Right renal cortex interstitium (tissue), 3 donors: ENCODE measurements around the gene HSD3B2. TPM values are rescaled to one million over a fixed set of nuclear protein-coding genes. Genes with fewer than 3 reads are reported as not detected.
"Not testable (repeated sequence)": the region's sequence is repeated elsewhere in the genome, so short reads cannot be mapped to it uniquely, and the experiment has no call there.

ENCODE experiments used
- DNase-seq, 3 donors: peaks; one replicate each; pipeline ENCODE4 v3.0.0-alpha.2; 2013; ENCODE audit warnings: low read depth in 3 of 3, low spot score in 2 of 3
- polyA plus RNA-seq, 3 donors: library from polyadenylated mRNA; unstranded; fragments of 120-200 nt; gene quantifications; one replicate each; pipeline ENCODE4 v1.2.1, GENCODE V29; 2013; ENCODE audit not compliant: insufficient read length in 3 of 3

The HSD3B2 gene
- polyA plus RNA-seq: 1 to 10 TPM; 1.2 to 1.3 (median 1.2) TPM

- DNase-seq: no peak
These were observed at the start of gene HSD3B2 for GRCh38 chr1:119414950-119415349. Gene HSD3B2, plus strand, starts transcription at chr1:119415150. Its CDS starts 270 bp downstream, at chr1:119415420.

DNA sequence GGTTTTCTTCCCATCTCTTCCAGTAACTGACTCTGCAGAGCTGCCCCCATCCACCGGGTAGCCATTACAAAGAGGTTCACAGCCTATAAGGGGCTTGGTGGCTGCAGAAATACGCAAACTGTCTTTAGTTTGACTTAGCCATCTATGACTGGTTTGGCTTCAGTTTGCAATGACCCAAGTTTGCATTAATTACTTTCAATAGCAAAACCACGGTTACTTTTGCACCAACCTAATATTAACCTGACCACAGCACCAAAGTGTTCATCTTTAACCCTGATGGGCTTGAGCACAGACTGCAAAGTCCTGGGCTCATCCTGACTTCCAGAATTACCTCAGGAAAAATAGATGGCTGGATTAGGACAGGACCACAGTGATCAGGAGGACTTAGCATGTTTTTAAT lies 48.5 kb upstream of the HSD3B2 start:
- DNase-seq: no peak

DNA sequence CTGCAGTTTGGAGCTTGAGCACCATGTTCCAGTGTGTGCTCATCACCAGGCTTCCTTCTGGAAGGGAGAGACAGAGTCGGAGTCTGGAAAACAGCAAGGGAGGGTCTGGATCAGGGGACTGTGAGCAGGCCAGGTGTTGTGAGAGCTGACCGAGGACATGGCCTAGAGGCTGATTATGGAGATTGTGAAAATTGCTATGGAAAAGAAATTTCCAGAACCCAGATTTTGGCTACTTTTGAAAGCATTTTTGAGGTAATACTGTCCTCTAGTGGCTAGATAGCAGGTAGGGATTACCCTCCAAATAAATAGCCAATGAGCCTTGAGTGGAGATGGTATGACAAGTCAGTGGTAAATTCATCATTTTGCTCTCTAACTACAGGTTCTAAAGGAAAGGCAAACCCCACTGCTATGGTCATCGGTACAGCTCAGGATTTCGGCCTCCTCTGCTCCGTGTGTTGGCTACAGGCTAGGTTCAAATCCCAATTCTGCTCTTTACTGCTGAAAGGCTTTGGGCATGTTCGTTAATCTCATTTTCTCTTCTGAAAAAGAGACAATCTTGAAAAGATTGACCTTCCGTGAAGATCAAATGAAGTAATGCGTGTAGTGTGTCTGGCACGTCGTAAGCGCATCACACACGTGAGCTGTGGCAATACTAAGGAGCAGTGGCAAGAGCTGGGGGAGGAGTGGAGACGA lies 47.4 kb upstream of the HSD3B2 start:
- peak in 2 of 3 donors; percentile 12 to 34 for DNase-seq

GRCh38 chr1:119368554-119368953 lies 46.4 kb upstream of the HSD3B2 start, which contains the start of gene HAO2:
Gene HAO2, plus strand, starts transcription at chr1:119368785. Its CDS starts 12,301 bp downstream, at chr1:119381086.
- no peak for DNase-seq

DNA sequence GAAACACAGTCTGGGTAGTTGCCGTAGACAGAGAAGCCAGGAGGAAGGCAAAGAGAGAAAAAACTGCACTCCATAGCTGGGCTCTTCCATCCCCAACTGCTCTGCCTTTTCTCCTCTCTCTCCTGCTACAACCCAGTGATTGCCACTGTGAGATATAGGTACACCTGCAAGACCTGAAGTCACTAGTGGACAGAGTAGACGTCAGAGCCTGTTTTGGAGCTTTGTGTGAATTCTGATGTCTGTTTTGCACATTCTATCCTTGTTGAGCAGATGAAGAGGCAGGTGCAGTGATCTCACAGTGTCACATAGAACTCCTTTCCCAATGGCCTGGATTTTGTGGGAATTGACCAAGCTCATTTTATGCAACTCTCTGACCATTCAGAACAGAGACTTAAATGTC lies 44.2 kb upstream of the HSD3B2 start:
- no peak for DNase-seq

GRCh38 chr1:119371815-119372214 lies 43.1 kb upstream of the HSD3B2 start:
- no peak for DNase-seq

DNA sequence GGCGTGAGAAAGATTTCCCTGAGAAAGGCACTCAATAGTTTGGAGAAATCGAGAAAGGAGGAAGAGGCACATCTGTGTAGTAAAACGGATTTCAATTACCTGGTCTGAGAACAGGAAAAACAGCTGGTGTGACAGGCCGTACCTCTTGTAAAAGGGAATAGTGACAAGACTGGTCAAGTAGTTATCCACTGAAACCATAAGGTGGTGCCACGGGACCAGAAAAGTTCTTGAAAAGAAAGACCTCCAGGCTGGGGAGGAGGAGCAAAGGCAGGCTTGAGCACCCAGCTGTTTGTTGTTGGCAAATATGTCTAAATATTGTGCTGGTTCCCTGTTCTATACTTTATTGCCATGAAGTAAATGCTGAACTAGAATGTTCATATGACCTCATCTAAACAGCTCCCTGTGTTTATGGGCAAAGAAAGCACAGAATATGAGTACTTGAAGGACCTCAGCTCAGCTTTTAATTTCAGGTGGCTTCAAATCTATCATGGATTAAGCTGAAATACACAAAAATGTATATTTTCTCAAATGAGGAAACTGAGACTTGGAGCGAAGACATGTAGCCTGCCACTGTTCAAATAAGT lies 42.4 kb upstream of the HSD3B2 start:
- peak; percentile 42 to 61 (median 43) for DNase-seq

DNA sequence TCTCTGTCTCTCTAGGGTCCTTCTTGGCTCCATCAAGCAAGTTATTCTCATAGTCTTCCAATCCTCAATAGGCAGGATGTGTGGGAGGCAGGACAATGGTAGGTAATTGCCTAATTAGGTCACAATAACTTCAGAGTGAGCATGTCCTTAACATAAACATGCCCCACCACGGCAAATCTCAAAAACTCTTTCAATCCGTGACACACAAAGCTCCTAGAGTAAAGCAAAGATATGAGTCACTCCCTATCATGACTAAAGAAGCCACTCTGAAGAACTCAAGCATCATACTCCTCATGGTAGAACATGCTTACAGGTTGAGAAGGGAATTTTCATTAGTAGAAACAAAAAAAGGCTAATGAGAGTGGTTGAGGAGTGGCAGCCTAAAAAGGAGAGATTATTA lies 41.5 kb upstream of the HSD3B2 start:
- DNase-seq: no peak

DNA sequence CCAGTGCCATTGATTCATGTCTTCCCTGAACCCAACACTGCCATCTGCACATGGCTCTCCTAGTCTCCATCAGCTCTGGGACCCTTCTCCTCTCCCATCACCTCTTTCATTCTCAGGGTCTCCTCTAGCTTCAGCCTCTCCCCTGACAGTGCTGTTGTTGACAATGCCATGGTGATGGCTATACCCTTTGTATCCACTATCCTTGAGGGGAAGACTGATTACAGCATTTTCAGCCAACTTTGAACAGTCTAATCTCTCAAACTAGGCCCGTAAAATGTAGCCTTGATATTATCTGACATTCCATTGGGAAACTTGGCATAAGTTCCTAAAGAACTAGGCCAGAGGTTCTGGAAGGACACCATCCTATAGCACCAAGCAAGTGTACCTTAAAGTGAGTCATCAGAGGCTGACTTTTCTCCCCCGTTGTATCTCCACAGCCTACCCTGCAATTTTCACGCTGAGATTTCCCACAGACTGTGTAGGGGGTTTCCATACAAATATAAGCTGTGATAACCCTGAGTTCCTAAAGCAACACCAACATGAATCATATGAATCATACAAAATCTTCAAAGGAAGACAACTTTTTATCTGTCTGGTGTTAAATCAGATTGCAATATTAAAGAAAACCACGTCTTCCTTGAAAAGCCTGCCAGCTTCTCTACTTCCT lies 40.6 kb upstream of the HSD3B2 start:
- DNase-seq: no peak

DNA sequence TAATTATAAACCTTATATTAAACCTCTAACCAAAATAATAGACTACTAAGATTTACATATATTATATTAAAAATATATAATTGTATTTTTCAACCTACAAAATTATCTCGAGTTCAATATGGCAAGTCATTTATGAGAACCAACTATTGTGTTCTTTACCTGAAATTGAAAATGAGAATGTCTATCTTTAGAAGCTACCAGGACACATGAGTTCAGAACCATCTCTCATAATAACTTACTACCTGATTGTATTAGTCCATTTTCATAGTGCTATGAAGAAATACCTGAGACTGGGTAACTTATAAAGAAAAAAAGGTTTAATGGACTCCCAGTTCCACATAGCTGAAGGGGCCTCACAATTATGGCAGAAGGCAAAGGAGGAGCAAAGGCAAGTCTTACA lies 39.6 kb upstream of the HSD3B2 start:
- DNase-seq: no peak

DNA sequence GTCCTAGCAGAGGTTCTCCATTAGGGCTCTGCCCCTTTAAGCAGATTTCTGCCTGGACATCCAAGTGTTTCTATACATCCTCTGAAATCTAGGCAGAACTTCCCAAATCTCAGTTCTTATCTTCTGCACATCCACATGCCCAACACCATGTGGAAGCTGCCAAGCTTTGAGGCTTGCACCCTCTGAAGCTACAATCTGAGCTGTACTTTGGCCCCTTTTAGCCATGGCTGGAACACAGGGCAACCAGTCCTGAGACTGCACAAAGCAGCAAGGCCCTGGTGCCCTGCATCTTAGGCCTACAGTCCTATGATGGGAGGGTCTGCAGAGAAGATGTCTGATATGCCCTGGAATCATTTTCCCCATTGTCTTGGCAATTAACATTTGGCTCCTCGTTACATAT lies 38.4 kb upstream of the HSD3B2 start:
- DNase-seq: no peak

GRCh38 chr1:119377594-119377993 lies 37.4 kb upstream of the HSD3B2 start:
- DNase-seq: not testable (repeated sequence)

DNA sequence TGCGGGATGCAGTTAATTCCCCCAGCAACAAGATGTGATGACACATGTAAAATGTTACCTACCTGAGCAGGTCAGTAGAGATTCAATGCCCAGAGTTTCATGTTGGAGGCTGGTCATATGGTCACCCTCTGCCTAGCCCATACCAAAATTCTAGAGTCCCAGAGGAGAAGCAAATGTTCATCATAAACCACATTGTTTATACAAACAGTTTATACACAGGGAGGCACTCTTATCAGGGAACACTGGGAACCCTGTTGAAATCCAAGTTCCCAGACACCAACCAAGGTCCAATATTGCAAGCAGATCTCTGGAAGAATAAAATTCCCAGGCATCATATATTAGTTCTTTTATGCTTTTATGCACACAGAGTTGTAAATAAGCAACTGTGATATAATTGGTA lies 35.8 kb upstream of the HSD3B2 start:
- DNase-seq: no peak

GRCh38 chr1:119380304-119380703 lies 34.6 kb upstream of the HSD3B2 start:
- no peak for DNase-seq

- no peak for DNase-seq
These were observed 33.8 kb upstream of the HSD3B2 start for GRCh38 chr1:119380983-119381662.

DNA sequence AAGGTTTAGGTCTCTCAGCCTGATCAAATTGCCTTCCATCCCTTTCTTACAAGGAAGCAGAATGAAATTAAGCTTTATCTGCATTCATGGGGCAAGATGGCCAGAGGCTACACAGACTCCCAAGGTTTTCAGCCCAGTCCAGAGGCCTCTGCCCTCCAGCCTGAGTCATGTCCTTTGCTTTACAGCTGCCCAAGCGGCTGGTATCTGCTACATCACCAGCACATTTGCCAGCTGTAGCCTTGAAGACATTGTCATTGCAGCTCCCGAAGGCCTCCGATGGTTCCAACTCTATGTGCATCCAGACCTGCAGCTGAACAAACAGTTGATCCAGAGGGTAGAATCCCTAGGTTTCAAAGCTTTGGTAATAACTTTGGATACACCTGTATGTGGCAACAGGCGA lies 30.4 kb upstream of the HSD3B2 start:
- DNase-seq: no peak

- DNase-seq: no peak
These were observed 29.3 kb upstream of the HSD3B2 start for GRCh38 chr1:119385650-119386049.

GRCh38 chr1:119387858-119388257 lies 27.1 kb upstream of the HSD3B2 start:
- DNase-seq: no peak

DNA sequence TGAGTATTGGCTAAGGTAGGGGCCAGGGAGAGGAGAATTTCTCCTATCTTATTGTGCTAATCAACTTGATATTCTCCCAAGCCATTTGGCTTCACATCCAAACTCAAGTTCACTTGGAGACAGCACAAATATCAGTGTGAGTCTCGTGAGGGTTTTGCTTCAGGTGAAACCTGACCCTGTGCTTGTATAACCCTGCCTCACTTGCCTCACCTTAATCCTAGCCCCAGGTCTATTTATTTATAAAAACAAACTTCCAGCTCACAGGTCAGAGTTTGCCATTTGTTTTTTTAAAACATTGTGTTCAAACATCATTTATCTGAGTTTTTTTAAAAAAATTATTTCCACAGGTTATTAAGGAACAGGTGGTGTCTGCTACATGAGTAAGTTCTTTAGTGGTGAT lies 26.5 kb upstream of the HSD3B2 start:
- DNase-seq: no peak

GRCh38 chr1:119390526-119390925 lies 24.4 kb upstream of the HSD3B2 start:
- DNase-seq: no peak

DNA sequence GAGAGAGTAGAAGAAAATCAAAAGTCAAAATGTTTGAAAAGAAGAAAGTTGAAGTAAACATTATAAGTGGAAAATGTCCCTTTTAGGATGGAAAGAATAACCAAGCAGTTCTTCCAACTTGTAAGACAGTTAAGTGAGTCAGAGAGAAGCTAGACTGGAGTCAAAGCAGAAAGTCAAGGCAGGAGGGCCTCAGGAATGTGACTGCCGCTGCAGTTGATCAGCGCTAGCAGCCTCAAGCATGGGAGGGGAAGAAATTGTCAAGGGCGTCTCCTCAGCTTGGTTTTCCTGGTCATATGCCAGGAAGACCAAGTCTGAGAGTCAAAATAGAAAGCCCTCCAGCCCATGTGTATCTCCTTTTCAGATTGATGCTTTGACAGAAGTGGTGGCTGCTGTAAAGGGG lies 23.2 kb upstream of the HSD3B2 start:
- DNase-seq: no peak
